Neural cell (in vitro differentiated cells): Measurements from ENCODE around the gene OR2B6. TPM values are rescaled to one million over a fixed set of nuclear protein-coding genes. Genes with fewer than 3 reads are reported as not detected.

Experiments
- H2AFZ ChIP-seq: fragments of 200-600, 300-800 bp; sonication (generic), shearing (Covaris generic); 2 replicates; pipeline ENCODE4 v1.6.0; 2014; ENCODE audit warnings: low read depth, mild to moderate bottlenecking, antibody characterized with exemption, low read length, moderate library complexity
- H3F3A ChIP-seq: fragments of 200-600 bp; shearing (Covaris generic); 2 replicates; pipeline ENCODE4 v1.6.1; 2016; ENCODE audit warnings: mild to moderate bottlenecking, moderate library complexity, mixed read lengths, antibody characterized with exemption, low read length; ENCODE audit not compliant: insufficient read depth, poor library complexity, severe bottlenecking
- H3K27ac ChIP-seq: fragments of 200-600, 300-800 bp; sonication (generic), shearing (Covaris generic); 2 replicates; pipeline ENCODE4 v1.5.1; 2014; ENCODE audit warnings: mild to moderate bottlenecking, low read length, moderate library complexity
- H3K27me3 ChIP-seq: fragments of 300-800, 200-600 bp; sonication (generic), shearing (Covaris generic); 2 replicates; pipeline ENCODE4 v1.6.0; 2014; ENCODE audit warnings: mild to moderate bottlenecking, low read depth, low read length, moderate library complexity; ENCODE audit not compliant: insufficient read depth
- H3K36me3 ChIP-seq: fragments of 300-800, 200-600 bp; sonication (generic), shearing (Covaris generic); 2 replicates; pipeline ENCODE4 v1.5.1; 2014; ENCODE audit warnings: mild to moderate bottlenecking, antibody characterized with exemption, low read length, moderate library complexity; ENCODE audit not compliant: insufficient read depth
- H3K4me2 ChIP-seq: fragments of 300-800, 200-600 bp; sonication (generic), shearing (Covaris generic); 2 replicates; pipeline ENCODE4 v1.6.0; 2014; ENCODE audit warnings: mild to moderate bottlenecking, low read length
- H3K4me3 ChIP-seq: fragments of 300-800, 200-600 bp; sonication (generic), shearing (Covaris generic); 2 replicates; pipeline ENCODE4 v1.5.1; 2014; ENCODE audit warnings: mild to moderate bottlenecking, low read length, moderate library complexity
- H3K79me2 ChIP-seq: fragments of 200-600 bp; shearing (Covaris generic); replicated peaks from 2 replicates; pipeline ENCODE4 v1.6.0; 2014; ENCODE audit warnings: mild to moderate bottlenecking, low read length, moderate library complexity; ENCODE audit not compliant: insufficient read depth
- H3K9ac ChIP-seq: fragments of 300-800, 200-600 bp; sonication (generic), shearing (Covaris generic); 2 replicates; pipeline ENCODE4 v1.6.1; 2016; ENCODE audit warnings: mild to moderate bottlenecking, low read length, mixed read lengths
- H3K9me2 ChIP-seq: fragments of 200-600 bp; shearing (Covaris generic); 2 replicates; pipeline ENCODE4 v1.6.1; 2016; ENCODE audit warnings: mild to moderate bottlenecking, low read length, mixed read lengths; ENCODE audit not compliant: insufficient read depth
- H3K9me3 ChIP-seq: fragments of 200-600, 300-800 bp; sonication (generic), shearing (Covaris generic); 2 replicates; pipeline ENCODE4 v1.6.1; 2016; ENCODE audit warnings: mild to moderate bottlenecking, mixed run types, low read length, moderate library complexity, mixed read lengths
- H4K20me1 ChIP-seq: fragments of 200-600 bp; shearing (Covaris generic); 2 replicates; pipeline ENCODE4 v1.6.1; 2016; ENCODE audit warnings: mild to moderate bottlenecking, mixed run types; ENCODE audit not compliant: insufficient read depth
- EP300 ChIP-seq: fragments of 450-650 bp; conservative IDR thresholded peaks from 2 replicates; pipeline ENCODE4 v1.6.1; 2014; ENCODE audit warnings: antibody characterized with exemption, mild to moderate bottlenecking, moderate library complexity; ENCODE audit not compliant: poor library complexity, severe bottlenecking
- EZH2 ChIP-seq: fragments of 200-600, 300-800 bp; shearing (Covaris generic), sonication (generic); IDR thresholded peaks from 2 replicates; pipeline ENCODE4 v1.6.1; 2014; ENCODE audit warnings: antibody characterized with exemption, low read length, borderline replicate concordance, mild to moderate bottlenecking; ENCODE audit not compliant: insufficient read depth, poor library complexity, severe bottlenecking
- MXI1 ChIP-seq: fragments of 450-650 bp; conservative IDR thresholded peaks from 2 replicates; pipeline ENCODE4 v1.6.1; 2014; ENCODE audit warnings: antibody characterized with exemption, mild to moderate bottlenecking; ENCODE audit not compliant: poor library complexity, severe bottlenecking
- POLR2AphosphoS5 ChIP-seq: IDR thresholded peaks from 2 replicates; pipeline ENCODE4 v1.6.1; 2012
- RAD21 ChIP-seq: fragments of 450-650 bp; conservative IDR thresholded peaks from 2 replicates; pipeline ENCODE4 v1.6.1; 2014; ENCODE audit warnings: antibody characterized with exemption, mild to moderate bottlenecking, moderate library complexity
- SMC3 ChIP-seq: fragments of 450-650 bp; conservative IDR thresholded peaks from 2 replicates; pipeline ENCODE4 v1.6.1; 2014; ENCODE audit warnings: antibody characterized with exemption, mild to moderate bottlenecking, moderate library complexity; ENCODE audit not compliant: poor library complexity
- TAF1 ChIP-seq: IDR thresholded peaks from 2 replicates; pipeline ENCODE4 v1.6.1; 2012; ENCODE audit warnings: low read depth
- polyA minus RNA-seq: library from RNA; depleted of rRNA, polyadenylated mRNA; stranded (reverse); fragments of >200 nt; gene quantifications from 2 replicates; pipeline ENCODE4 v1.2.3, GENCODE V29; 2014
- polyA plus RNA-seq: library from polyadenylated mRNA; depleted of rRNA; stranded (reverse); fragments of >200 nt; gene quantifications from 2 replicates; pipeline ENCODE4 v1.2.3, GENCODE V29; 2014
- TF ChIP-seq, protein P1 (sequence below): fragments of 450-650 bp; IDR thresholded peaks from 2 replicates; pipeline ENCODE4 v1.5.1; 2014; ENCODE audit warnings: antibody characterized with exemption, mild to moderate bottlenecking, moderate library complexity; ENCODE audit not compliant: poor library complexity, severe bottlenecking
- TF ChIP-seq, protein P2 (sequence below): IDR thresholded peaks from 2 replicates; pipeline ENCODE4 v1.6.1; 2012; ENCODE audit warnings: borderline replicate concordance

Gene OR2B6
- polyA plus RNA-seq (not detected in 2 replicates), polyA minus RNA-seq (not detected in 2 replicates)

DNA sequence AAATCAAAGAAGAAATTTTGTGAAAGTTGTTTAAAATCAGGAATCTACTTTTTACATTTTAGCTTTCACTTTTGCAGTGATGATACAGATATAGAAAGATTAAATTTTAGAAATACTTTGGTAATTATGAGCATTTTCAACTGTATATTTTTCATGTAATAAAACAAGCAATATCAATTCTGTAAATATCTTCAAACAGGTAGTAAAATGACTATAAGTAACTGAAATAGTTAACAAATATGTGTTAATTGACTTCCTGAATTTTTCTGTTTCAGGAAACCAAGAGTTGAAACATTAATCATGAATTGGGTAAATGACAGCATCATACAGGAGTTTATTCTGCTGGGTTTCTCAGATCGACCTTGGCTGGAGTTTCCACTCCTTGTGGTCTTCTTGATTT lies at the start of gene OR2B6:
Gene OR2B6 (plus strand): TSS at position 301 of the 400 bp plus-strand sequence. CDS start 0 bp downstream, at position 301.
- Histone ChIP-seq H3K4me3 (no peak within 1 kb of the TSS), H3K9ac (no peak within 1 kb of the TSS), H3K4me2 (no peak within 1 kb of the TSS), H3K27me3 (no peaks in the 10 kb centered on the region), H2AFZ (no peak within 1 kb of the TSS), H4K20me1 (no peaks in the 10 kb centered on the region), H3K9me3 (no peaks in the 10 kb centered on the region), H3K27ac (no peak within 1 kb of the TSS), H3F3A (no peaks in the 10 kb centered on the region), H3K9me2 (no peaks in the 10 kb centered on the region), H3K79me2 (no peaks in the 10 kb centered on the region), H3K36me3 (no peaks in the 10 kb centered on the region)
- no peak for TF ChIP-seq MXI1

GRCh38 chr6:27908017-27908416 lies 49.0 kb upstream of the OR2B6 start:
- H3K79me2 ChIP-seq: no peaks in the 10 kb centered on the region
- no peak overlapping the region for H3K27ac ChIP-seq
- no peaks in the 10 kb centered on the region for H4K20me1 ChIP-seq
- H2AFZ ChIP-seq: no peak overlapping the region
- H3F3A ChIP-seq: no peaks in the 10 kb centered on the region
- H3K9me3 ChIP-seq: no peaks in the 10 kb centered on the region
- H3K9me2 ChIP-seq: no peaks in the 10 kb centered on the region
- no peaks in the 10 kb centered on the region for H3K27me3 ChIP-seq
- no peaks in the 10 kb centered on the region for H3K36me3 ChIP-seq
- no peak for TF ChIP-seq RAD21
- no peak overlapping the region for H3K9ac ChIP-seq
- H3K4me3 ChIP-seq: no peak overlapping the region
- no peak overlapping the region for H3K4me2 ChIP-seq

- H3K36me3 ChIP-seq: no peaks in the 10 kb centered on the region
- H3K27ac ChIP-seq: no peak within 1 kb of the TSS
- no peak within 1 kb of the TSS for H3K9ac ChIP-seq
- H3F3A ChIP-seq: no peaks in the 10 kb centered on the region
- H3K79me2 ChIP-seq: no peaks in the 10 kb centered on the region
- no peaks in the 10 kb centered on the region for H3K27me3 ChIP-seq
- TF ChIP-seq TAF1: no peak
- no peak for TF ChIP-seq RAD21
- TF ChIP-seq EP300: no peak
- TF ChIP-seq POLR2AphosphoS5: no peak
- no peak for TF ChIP-seq SMC3
- TF ChIP-seq MXI1: no peak
- no peak for TF ChIP-seq EZH2
- TF ChIP-seq, protein P1, sequence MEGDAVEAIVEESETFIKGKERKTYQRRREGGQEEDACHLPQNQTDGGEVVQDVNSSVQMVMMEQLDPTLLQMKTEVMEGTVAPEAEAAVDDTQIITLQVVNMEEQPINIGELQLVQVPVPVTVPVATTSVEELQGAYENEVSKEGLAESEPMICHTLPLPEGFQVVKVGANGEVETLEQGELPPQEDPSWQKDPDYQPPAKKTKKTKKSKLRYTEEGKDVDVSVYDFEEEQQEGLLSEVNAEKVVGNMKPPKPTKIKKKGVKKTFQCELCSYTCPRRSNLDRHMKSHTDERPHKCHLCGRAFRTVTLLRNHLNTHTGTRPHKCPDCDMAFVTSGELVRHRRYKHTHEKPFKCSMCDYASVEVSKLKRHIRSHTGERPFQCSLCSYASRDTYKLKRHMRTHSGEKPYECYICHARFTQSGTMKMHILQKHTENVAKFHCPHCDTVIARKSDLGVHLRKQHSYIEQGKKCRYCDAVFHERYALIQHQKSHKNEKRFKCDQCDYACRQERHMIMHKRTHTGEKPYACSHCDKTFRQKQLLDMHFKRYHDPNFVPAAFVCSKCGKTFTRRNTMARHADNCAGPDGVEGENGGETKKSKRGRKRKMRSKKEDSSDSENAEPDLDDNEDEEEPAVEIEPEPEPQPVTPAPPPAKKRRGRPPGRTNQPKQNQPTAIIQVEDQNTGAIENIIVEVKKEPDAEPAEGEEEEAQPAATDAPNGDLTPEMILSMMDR: no peak
- TF ChIP-seq, protein P2, sequence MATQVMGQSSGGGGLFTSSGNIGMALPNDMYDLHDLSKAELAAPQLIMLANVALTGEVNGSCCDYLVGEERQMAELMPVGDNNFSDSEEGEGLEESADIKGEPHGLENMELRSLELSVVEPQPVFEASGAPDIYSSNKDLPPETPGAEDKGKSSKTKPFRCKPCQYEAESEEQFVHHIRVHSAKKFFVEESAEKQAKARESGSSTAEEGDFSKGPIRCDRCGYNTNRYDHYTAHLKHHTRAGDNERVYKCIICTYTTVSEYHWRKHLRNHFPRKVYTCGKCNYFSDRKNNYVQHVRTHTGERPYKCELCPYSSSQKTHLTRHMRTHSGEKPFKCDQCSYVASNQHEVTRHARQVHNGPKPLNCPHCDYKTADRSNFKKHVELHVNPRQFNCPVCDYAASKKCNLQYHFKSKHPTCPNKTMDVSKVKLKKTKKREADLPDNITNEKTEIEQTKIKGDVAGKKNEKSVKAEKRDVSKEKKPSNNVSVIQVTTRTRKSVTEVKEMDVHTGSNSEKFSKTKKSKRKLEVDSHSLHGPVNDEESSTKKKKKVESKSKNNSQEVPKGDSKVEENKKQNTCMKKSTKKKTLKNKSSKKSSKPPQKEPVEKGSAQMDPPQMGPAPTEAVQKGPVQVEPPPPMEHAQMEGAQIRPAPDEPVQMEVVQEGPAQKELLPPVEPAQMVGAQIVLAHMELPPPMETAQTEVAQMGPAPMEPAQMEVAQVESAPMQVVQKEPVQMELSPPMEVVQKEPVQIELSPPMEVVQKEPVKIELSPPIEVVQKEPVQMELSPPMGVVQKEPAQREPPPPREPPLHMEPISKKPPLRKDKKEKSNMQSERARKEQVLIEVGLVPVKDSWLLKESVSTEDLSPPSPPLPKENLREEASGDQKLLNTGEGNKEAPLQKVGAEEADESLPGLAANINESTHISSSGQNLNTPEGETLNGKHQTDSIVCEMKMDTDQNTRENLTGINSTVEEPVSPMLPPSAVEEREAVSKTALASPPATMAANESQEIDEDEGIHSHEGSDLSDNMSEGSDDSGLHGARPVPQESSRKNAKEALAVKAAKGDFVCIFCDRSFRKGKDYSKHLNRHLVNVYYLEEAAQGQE: no peak
- no peaks in the 10 kb centered on the region for H3K9me3 ChIP-seq
- no peak within 1 kb of the TSS for H3K4me3 ChIP-seq
- no peaks in the 10 kb centered on the region for H4K20me1 ChIP-seq
- H3K4me2 ChIP-seq: no peak within 1 kb of the TSS
- no peak within 1 kb of the TSS for H2AFZ ChIP-seq
- H3K9me2 ChIP-seq: no peaks in the 10 kb centered on the region
These were observed 45.0 kb upstream of the OR2B6 start, which contains the start of gene OR2B2 for GRCh38 chr6:27911956-27912446. TSS of gene OR2B2 (minus strand) at chr6:27912396. CDS start at chr6:27912319, 77 bp downstream.
